PFSK-1 (cell line): Measurements from ENCODE around the gene CDO1.

ENCODE experiments used
- FOXP2 ChIP-seq: optimal IDR thresholded peaks from 2 replicates; pipeline ENCODE3; 2011; ENCODE audit warnings: borderline replicate concordance, control low read depth, inconsistent platforms; ENCODE audit not compliant: insufficient read depth; ENCODE audit errors: extremely low read length, extremely low read depth
- POLR2AphosphoS5 ChIP-seq: IDR thresholded peaks from 2 replicates; pipeline ENCODE4 v1.6.1; 2012; ENCODE audit warnings: low read depth, mild to moderate bottlenecking, control low read depth, low read length, moderate library complexity
- SIN3A ChIP-seq: IDR thresholded peaks from 2 replicates; pipeline ENCODE4 v1.6.1; 2012; ENCODE audit warnings: mild to moderate bottlenecking, low read length, moderate library complexity, borderline replicate concordance; ENCODE audit not compliant: insufficient read depth
- TAF1 ChIP-seq: IDR thresholded peaks from 2 replicates; pipeline ENCODE4 v1.6.1; 2012; ENCODE audit warnings: low read length, control low read depth, borderline replicate concordance; ENCODE audit not compliant: insufficient read depth
- TF ChIP-seq, protein P1 (sequence below), 2 experiments: IDR thresholded peaks; 2 replicates each; pipeline versions ENCODE4 v1.6.1 to v1.8.0; 2011 to 2012; ENCODE audit warnings: low read depth in 2 of 2, low read length in 2 of 2, control low read depth in 1 of 2, inconsistent platforms in 1 of 2, mild to moderate bottlenecking in 1 of 2, moderate library complexity in 1 of 2; ENCODE audit not compliant: insufficient read depth in 1 of 2

The CDO1 gene

DNA sequence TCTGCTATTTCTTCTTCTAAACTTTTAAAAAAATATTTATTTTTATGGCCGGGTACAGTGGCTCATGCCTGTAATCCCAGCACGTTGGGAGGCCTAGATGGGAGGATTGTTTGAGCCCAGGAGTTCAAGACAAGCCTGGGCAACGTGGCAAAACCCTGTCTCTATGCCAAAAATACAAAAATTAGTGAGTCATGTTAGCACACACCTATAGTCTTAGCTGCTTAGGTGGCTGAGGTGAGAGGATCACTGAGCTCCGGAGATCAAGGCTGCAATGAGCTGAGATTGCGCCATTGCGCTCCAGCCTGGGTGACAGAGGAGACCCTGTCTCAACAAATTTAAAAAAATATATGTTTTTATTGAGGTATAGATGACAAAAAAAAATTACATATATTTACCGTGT lies 30.8 kb upstream of the CDO1 start:
- TF ChIP-seq SIN3A (no peak), TAF1 (no peak), FOXP2 (no peak), POLR2AphosphoS5 (no peak)
- TF ChIP-seq, protein P1, sequence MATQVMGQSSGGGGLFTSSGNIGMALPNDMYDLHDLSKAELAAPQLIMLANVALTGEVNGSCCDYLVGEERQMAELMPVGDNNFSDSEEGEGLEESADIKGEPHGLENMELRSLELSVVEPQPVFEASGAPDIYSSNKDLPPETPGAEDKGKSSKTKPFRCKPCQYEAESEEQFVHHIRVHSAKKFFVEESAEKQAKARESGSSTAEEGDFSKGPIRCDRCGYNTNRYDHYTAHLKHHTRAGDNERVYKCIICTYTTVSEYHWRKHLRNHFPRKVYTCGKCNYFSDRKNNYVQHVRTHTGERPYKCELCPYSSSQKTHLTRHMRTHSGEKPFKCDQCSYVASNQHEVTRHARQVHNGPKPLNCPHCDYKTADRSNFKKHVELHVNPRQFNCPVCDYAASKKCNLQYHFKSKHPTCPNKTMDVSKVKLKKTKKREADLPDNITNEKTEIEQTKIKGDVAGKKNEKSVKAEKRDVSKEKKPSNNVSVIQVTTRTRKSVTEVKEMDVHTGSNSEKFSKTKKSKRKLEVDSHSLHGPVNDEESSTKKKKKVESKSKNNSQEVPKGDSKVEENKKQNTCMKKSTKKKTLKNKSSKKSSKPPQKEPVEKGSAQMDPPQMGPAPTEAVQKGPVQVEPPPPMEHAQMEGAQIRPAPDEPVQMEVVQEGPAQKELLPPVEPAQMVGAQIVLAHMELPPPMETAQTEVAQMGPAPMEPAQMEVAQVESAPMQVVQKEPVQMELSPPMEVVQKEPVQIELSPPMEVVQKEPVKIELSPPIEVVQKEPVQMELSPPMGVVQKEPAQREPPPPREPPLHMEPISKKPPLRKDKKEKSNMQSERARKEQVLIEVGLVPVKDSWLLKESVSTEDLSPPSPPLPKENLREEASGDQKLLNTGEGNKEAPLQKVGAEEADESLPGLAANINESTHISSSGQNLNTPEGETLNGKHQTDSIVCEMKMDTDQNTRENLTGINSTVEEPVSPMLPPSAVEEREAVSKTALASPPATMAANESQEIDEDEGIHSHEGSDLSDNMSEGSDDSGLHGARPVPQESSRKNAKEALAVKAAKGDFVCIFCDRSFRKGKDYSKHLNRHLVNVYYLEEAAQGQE (IDR thresholded peaks at IDR 0.05; ENCODE audit: insufficient read depth in 1 of 2, low read depth in 2 of 2, low read length in 2 of 2), result no peak

DNA sequence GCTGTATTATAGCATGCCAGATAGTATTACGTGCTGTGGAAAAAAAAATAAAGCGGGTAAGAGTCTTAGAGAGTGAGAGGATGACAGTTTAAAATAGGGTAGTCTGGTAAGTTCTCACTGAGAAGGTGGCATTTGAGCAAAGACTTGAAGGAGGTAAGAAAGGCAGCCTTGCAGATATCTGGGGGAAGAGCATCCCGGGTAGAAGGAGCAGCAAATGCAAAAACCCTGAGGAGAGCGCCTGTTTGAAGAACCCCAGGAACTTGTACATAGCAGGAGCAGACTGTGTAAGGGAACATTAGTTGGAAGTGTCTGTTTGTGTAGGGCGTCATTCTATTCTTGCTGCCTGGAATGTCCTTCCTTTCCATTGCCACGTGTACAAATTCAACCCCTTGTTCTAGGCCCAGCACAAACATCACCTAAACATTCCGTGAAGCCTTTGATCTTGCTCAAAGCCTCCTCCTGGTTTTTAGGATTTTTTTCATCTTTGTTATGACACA lies 27.9 kb upstream of the CDO1 start:
- TF ChIP-seq SIN3A (no peak), TAF1 (no peak), FOXP2 (no peak), POLR2AphosphoS5 (no peak)
- TF ChIP-seq, protein P1 (IDR thresholded peaks at IDR 0.05; ENCODE audit: insufficient read depth in 1 of 2, low read depth in 2 of 2, low read length in 2 of 2), result no peak

DNA sequence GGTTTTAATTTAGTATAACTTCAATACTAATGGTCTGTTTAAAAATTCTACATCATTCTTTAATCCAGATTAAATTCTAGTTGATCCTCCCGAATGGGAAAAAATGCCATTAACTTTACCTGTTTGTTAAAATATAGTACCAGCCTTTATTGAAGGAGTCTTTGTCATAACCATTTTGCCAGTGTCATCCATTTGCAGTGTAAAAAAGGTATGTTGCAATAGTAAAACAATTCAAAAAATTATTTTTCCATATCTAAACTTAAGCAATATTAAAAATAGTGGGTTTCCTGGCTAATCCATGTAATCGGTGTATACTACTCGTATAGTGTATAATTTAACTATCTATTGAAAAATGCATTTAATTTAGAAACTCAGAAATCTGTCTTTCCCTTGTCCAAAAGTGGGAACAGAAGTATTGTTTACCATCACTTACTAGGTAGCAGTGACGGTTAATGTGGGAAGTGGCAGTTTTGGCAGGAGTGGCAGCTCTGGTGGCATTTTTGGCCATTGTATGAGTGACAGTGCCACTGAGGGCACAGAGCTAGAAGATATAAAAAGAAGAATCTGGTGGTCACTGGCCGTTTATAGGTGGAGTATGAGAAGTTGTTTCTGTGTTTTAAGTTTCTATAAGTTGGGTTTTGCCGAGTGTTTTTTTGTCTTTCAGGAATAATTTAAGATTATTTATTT lies 27.1 kb upstream of the CDO1 start:
- TF ChIP-seq, protein P1 (IDR thresholded peaks at IDR 0.05; ENCODE audit: insufficient read depth in 1 of 2, low read depth in 2 of 2, low read length in 2 of 2), result no peak
- TF ChIP-seq TAF1, result no peak
- no peak for TF ChIP-seq POLR2AphosphoS5

DNA sequence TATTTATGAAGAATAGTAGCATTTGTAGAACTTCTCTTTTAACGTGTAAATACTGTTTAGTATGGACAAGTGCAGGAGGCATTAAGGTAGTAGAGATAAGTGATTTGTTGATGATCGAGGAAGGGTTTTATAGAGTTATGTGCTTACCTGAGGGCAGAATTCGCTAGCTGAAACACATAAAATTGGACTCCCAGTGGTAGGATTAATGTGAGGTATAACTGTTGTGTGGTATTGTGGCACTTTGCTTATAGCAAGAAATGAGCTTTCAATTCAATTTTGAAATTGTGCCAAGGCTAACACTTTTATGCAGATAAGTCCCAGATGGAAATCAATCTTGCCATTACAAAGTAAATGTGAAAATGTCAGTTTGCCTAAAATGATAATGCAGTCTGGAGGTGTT lies 26.5 kb upstream of the CDO1 start:
- TF ChIP-seq FOXP2 (no peak), POLR2AphosphoS5 (no peak), SIN3A (no peak), TAF1 (no peak)
- TF ChIP-seq, protein P1 (IDR thresholded peaks at IDR 0.05; ENCODE audit: insufficient read depth in 1 of 2, low read depth in 2 of 2, low read length in 2 of 2), result no peak
